Measurements from ENCODE around the gene ABR.

- TF ChIP-seq POLR2AphosphoS5 (IDR thresholded peaks at IDR 0.05): no peak
- TF ChIP-seq, protein P1, sequence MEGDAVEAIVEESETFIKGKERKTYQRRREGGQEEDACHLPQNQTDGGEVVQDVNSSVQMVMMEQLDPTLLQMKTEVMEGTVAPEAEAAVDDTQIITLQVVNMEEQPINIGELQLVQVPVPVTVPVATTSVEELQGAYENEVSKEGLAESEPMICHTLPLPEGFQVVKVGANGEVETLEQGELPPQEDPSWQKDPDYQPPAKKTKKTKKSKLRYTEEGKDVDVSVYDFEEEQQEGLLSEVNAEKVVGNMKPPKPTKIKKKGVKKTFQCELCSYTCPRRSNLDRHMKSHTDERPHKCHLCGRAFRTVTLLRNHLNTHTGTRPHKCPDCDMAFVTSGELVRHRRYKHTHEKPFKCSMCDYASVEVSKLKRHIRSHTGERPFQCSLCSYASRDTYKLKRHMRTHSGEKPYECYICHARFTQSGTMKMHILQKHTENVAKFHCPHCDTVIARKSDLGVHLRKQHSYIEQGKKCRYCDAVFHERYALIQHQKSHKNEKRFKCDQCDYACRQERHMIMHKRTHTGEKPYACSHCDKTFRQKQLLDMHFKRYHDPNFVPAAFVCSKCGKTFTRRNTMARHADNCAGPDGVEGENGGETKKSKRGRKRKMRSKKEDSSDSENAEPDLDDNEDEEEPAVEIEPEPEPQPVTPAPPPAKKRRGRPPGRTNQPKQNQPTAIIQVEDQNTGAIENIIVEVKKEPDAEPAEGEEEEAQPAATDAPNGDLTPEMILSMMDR (IDR thresholded peaks at IDR 0.05; ENCODE audit: poor library complexity, severe bottlenecking): no peak
- no peak for TF ChIP-seq RAD21 (conservative IDR thresholded peaks at IDR 0.05)
- TF ChIP-seq EZH2 (IDR thresholded peaks at IDR 0.05; ENCODE audit: borderline replicate concordance, insufficient read depth, low read length, poor library complexity, severe bottlenecking): no peak
- no peak for TF ChIP-seq MXI1 (conservative IDR thresholded peaks at IDR 0.05; ENCODE audit: poor library complexity, severe bottlenecking)
- TF ChIP-seq SMC3 (conservative IDR thresholded peaks at IDR 0.05; ENCODE audit: poor library complexity): no peak
- TF ChIP-seq EP300 (conservative IDR thresholded peaks at IDR 0.05; ENCODE audit: poor library complexity, severe bottlenecking): no peak
These were observed 19.0 kb downstream of the ABR start for GRCh38 chr17:1160591-1161390.
